Stimulated activated CD4-positive, alpha-beta T cell treated with anti-CD3 and anti-CD28 coated beads, TNF-alpha, amount 100 ng/mL, for 24 hours (primary cell): ENCODE results near the gene SCYL3.
A peak's percentile ranks its signal among the peaks of the same experiment; 100 is the strongest.
"Not testable (repeated sequence)": the region's sequence is repeated elsewhere in the genome, so short reads cannot be mapped to it uniquely, and the experiment has no call there.

Experiments used
- DNase-seq, 3 experiments: peaks; one replicate each; pipeline ENCODE4 v3.0.0-alpha.2; 2020; ENCODE audit warnings: low read depth in 3 of 3

SCYL3 gene, protein sequence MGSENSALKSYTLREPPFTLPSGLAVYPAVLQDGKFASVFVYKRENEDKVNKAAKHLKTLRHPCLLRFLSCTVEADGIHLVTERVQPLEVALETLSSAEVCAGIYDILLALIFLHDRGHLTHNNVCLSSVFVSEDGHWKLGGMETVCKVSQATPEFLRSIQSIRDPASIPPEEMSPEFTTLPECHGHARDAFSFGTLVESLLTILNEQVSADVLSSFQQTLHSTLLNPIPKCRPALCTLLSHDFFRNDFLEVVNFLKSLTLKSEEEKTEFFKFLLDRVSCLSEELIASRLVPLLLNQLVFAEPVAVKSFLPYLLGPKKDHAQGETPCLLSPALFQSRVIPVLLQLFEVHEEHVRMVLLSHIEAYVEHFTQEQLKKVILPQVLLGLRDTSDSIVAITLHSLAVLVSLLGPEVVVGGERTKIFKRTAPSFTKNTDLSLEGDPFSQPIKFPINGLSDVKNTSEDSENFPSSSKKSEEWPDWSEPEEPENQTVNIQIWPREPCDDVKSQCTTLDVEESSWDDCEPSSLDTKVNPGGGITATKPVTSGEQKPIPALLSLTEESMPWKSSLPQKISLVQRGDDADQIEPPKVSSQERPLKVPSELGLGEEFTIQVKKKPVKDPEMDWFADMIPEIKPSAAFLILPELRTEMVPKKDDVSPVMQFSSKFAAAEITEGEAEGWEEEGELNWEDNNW

GRCh38 chr1:169893645-169894423 lies at the start of gene SCYL3:
Gene SCYL3, minus strand, starts transcription at chr1:169893896. Its CDS starts 5,056 bp downstream, at chr1:169888840.
- DNase-seq = peak; percentile 77 to 85 (median 84)

GRCh38 chr1:169941982-169942830 lies 48.5 kb upstream of the SCYL3 start:
- no peak for DNase-seq

GRCh38 chr1:169933984-169934725 lies 40.5 kb upstream of the SCYL3 start:
- no peak for DNase-seq

GRCh38 chr1:169931795-169932231 lies 38.1 kb upstream of the SCYL3 start:
- no peak for DNase-seq

- no peak for DNase-seq
Measured at GRCh38 chr1:169929210-169929526, 35.5 kb upstream of the SCYL3 start.

- no peak for DNase-seq
Measured at GRCh38 chr1:169928438-169929209, 34.9 kb upstream of the SCYL3 start.

DNA sequence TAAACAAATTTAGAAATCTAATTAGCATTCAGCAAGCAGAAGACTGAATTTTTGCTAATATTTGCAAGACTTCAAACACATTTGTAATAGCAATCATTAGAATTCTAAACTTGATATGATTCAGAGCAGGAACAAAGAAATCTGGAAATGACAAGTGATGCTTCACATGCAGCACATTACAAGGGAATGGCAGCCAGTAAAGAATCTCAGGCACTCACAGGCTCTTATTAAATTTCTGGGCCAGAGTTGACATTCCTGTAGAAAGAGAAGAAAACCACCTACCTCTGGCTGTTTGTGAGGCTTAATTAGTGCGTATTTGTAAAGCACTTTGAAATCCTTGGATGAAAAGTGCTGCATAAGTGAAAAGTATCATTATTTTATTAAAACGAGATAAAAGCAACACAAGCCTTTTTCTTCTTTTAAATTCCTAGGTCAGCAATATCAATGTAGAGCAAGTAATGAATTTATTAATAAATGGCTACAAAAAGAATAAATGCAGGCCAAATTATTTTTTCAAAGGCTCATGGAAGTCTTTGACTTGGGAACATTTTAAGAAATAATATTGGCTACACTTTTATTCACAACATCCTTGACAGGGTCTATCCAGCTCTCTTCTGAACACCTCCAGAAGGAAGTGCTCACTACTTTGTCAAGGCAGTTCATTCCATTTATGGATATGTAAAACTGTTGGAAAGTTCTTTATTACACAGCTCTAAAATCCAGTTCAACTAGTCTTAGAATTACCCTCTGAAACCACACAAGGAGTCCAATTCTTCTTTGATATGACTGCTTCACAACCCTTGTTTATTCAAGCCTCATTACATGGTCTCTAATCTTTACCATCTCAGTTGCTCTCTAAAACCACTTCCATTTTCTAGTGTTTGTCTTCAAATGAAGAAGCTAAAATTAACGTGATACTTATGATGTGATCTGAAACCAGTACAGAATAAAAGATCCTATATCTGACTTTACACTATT lies 32.1 kb upstream of the SCYL3 start:
- DNase-seq = no peak

DNA sequence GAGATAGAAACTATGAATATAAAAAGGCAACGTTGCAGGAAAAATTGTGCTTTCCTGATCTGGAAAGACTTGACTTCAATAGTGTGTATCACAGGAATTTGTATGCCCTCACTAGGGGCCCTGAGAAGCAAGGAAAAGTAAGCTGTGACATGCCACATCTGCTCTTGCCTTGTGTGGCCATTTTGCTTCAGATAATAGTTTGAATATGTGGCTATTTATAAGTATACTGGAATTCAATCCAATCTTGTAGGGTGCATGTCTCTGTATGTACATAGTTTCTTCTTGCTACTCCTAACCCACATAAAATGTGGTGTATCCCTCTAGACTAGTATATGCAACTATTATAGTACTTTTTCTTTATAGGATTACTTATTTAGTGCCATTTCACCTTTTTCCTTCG lies 31.1 kb upstream of the SCYL3 start:
- DNase-seq = no peak

DNA sequence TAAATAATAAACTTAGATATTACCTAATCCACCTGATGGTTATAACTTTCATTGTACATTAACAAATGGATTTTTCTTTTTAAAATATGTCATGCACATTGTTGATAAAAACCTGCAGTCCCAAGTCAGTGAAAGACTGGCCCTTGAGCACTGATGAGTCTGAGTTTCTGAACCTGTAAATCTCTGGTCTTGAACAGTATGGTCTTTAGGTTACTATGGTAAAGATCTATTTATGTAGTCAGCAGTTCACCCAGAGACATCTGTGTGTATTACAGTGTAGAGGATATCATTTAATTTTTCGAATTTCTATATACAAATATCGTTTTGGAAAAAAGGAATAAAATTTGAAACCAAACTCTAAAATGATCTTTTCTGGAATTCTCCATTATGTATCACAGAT lies 30.4 kb upstream of the SCYL3 start:
- DNase-seq = no peak

- no peak for DNase-seq
Measured at GRCh38 chr1:169921080-169921479, 27.4 kb upstream of the SCYL3 start.

DNA sequence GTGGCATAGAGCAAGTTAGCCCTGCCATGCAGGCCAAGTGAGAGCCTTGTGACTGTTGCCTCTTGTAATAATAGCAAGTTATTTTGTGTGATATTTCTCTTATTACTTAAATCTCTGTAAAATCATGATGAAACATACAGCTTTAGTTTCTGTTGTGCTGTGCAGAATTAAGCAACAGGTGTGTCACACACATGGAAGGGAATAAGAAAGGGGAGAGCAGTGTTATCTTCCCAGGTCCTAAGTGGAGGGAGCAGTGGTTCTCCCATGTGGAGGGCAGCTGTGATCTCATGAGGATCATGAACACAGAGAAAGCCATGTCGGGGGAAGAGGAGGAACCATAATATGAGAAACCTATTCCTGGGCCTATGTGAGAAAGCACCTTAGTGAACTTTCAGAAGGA lies 25.2 kb upstream of the SCYL3 start:
- no peak for DNase-seq

DNA sequence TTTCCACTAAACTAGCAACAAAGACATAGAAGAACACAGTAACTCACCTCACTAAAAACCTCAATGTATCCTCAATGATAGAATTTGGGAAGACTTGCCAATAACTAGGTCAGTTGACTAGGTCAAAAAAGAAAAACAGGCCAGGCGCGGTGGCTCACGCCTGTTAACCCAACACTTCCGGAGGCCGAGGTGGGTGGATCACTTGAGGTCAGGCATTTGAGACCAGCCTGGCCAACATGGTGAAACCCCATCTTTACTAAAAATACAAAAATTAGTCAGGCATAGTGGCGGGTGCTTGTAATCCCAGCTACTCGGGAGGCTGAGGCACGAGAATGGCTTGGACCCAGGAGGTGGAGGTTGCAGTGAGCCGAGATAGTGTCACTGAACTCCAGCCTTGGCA lies 24.5 kb upstream of the SCYL3 start:
- not testable (repeated sequence) for DNase-seq

DNA sequence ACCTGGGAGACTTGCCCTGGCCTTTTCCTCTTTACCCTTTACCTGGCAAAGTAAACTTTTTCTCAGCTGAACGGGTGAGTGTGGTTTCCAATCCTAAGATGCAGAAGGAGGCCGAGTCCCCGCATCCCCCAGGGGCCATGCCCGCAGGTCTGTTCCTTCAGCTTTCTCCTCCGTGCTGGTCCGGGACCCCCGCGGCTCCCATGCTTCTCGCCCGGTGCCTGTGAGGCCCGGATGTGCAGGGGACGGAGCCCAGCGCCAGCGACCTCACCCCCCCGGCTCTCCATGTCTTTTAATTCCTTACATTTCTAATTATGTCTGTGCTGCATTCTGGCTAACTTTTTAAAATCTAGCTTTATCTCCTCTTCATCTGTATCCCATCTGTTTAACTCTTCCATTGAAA lies 21.5 kb upstream of the SCYL3 start:
- DNase-seq = no peak

DNA sequence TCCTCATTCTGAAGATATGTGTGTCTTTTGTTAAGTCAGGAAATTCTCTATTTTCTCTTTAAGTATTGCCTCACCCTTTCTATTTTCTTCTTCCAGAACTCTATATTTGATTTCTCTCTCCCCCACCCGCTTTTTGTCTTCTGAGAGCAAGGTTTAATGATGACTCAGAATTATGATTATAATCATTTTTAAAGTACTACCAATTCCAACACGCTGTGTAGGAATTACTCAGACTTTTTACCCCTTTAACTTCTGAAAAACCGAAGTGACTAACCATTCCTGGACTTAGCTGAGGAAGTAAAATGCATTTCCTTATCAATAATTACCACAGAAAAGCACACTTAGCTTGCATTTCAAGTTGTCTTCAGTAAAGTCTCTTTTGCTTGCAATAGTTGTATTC lies 20.8 kb upstream of the SCYL3 start:
- no peak for DNase-seq

DNA sequence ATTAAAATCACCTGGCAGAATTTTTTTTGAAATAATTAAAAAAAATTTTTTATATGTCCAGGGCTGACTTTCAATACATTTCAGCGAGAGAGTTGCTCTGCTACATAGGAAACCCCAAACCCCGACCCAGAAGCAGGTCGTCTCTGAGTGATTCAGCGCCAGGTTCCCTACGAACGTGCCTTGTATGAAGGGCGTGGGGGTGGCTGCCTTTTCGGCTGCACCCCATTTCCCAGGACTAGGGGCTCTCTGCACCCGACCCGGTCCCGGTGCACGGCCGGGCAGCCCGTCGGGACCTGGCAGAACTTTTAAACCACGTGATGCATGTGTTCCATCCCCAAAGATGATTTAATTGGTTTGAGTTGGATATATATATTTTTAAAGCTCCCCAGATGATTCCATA lies 15.8 kb upstream of the SCYL3 start:
- DNase-seq = no peak

DNA sequence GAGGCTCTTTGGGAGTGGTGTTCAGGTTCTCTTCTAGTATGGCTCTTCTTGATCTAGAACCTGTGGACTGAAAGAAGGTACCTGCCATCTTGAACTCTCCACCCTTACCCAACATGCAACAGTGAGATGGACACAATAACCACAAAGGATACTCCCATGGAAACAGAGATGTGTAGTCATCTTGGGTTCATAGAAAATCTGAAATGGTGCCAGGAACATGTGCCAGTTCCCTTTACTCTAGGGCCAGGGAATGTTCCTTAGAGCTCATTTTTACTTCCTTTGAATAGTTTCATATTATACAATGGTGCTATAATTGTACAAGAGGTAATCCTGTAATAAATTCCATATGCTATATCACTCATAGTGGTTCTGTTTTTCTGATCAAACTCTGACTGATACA lies 13.2 kb upstream of the SCYL3 start:
- DNase-seq = no peak

GRCh38 chr1:169904834-169905233 lies 11.1 kb upstream of the SCYL3 start:
- no peak for DNase-seq

GRCh38 chr1:169902751-169903150 lies 9.1 kb upstream of the SCYL3 start:
- DNase-seq = no peak

- DNase-seq = no peak
Measured at GRCh38 chr1:169901115-169901514, 7.4 kb upstream of the SCYL3 start.
